ENCODE results near the gene SETX.

DNA sequence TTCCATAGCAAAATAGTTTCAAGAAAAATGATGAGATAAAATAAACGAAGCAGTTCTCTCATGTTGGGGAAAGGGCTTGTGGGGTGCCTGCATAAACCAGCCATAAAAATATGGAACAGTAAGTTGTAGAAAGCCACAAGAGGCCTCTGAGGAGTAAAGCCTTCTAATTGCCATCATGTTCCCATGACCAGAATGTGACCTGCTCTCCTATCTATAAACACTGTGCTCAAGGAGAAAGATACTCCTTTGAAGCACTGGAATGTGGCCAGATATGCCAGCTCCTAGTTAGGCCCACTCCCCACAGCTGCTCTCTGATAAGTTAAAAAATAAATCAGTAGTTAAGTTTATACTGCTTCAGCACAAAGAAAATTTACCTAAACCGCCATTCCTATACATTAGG lies 65.8 kb downstream of the SETX start:
- no peak for TF ChIP-seq POLR2A (IDR thresholded peaks at IDR 0.05; ENCODE audit: low read length)
- no peak for TF ChIP-seq GATA1 (IDR thresholded peaks at IDR 0.05; ENCODE audit: low read depth, low read length)

Data from erythroblast (primary cell).